ENCODE results near the gene SRI.
"Not testable (repeated sequence)": the region's sequence is repeated elsewhere in the genome, so short reads cannot be mapped to it uniquely, and the experiment has no call there.

SRI gene

DNA sequence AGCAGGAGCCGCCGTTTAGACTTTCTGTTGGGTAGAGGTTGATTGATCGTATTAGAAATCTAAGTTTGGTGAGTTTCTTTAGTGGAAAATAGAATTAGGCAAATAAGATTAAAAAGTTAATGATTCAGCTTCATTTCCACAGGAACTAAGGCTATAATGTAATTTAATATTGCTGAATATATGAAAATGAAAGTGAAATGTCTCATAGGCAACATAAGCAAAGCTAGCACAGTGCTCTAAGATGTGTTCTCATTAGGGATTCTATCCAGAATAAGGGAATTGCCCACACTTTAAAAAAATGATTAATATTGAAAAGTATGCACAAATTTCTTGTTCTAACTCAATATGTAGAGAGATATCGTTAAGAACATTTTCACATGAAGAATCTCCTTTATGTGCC, 47.0 kb downstream of the SRI start:
- FAIRE-seq, result no peak

- peak; percentile 93 for FAIRE-seq
Measured at GRCh38 chr7:88169717-88170320, 50.0 kb downstream of the SRI start.

- no peak for FAIRE-seq
Measured at GRCh38 chr7:88167721-88168120, 52.1 kb downstream of the SRI start.

DNA sequence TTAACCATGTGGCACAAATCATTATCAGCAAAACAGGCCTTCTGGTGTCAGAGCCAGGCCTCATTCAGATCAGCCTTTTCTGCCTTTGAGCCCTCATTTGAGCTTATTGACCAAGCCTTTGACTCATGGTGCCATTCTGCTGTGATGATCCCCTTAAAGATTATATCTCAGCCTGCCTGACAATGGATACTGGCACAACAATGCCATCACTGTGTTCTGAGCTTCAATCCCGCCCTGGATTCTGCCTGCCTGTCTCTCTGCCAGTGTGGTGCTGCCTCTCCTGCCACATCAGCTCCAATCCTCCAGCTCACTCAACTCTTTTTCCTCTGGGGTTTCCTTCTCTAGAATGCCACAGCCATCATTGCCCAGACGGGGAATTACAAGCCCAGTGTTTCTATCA, 52.6 kb downstream of the SRI start:
- no peak for FAIRE-seq

- FAIRE-seq, result no peak
Measured at GRCh38 chr7:88165697-88166096, 54.1 kb downstream of the SRI start.

DNA sequence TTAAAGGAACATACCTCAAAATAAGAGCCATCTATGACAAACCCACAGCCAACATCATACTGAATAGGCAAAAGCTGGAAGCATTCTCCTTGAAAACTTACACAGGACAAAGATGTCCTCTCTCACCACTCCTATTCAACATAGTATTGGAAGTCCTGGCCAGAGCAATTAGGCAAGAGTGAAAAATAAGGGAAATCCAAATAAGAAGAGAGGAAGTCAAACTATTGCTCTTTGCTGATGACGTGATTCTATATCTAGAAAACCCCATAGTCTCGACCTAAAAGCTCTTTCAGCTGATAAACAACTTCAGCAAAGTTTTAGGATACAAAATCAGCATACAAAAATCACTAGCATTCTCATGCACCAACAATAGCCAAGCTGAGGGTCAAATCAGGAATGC, 60.1 kb downstream of the SRI start:
- not testable (repeated sequence) for FAIRE-seq

DNA sequence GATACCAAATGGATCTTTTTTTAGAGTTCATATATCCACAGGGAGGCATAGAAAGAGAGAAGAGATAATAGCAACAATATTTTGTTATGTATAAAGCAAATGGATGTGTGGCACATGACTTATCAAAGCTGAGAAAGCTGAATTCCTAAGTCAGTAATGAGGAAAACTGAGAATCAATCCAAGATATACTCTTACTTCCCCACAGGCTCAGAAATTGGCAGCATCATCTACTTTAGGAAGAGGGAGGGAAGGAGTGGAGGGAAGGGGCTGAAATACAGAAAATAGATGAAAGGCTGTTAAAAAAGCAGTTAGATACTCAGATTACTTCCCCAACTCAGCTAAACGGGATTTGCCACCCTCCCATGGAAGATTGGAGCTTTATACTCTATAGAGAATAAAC, 63.5 kb downstream of the SRI start:
- FAIRE-seq, result no peak

GRCh38 chr7:88155756-88156155, 64.1 kb downstream of the SRI start:
- FAIRE-seq, result no peak

Data from G401.6 (cell line).